HG03196 (cell line): Measurements from ENCODE around the gene ADAMTS19.
"Not testable (repeated sequence)": the region's sequence is repeated elsewhere in the genome, so short reads cannot be mapped to it uniquely, and the experiment has no call there.

Source experiments
- ATAC-seq: cut with Tn5 transposase; IDR thresholded peaks from one replicate; pipeline ENCODE4 v1.9.1; 2021; ENCODE audit not compliant: unreplicated experiment

ADAMTS19 gene

GRCh38 chr5:129591508-129592160 is 131.5 kb downstream of the ADAMTS19 start:
- no peak for ATAC-seq

DNA sequence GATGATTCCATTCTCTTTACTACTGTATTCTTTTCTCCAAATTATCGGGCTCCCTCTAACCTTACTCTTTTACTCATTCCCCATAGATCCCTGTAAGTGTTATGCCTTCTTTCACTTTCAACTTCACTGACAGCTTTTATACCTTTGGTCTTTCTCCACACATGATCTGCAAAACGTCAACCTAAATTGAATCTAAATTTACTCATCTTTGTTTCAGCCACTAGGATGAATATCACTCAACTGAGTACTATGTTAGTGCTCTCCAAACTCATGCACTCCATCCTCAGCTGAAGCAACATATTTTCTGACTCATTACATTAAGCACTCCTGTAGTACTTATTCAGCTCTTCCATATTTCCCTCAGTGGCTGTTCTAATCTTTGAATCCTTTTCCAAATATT is 133.4 kb downstream of the ADAMTS19 start:
- ATAC-seq: no peak

- ATAC-seq: no peak
Measured at GRCh38 chr5:129601576-129601975, 141.5 kb downstream of the ADAMTS19 start.

DNA sequence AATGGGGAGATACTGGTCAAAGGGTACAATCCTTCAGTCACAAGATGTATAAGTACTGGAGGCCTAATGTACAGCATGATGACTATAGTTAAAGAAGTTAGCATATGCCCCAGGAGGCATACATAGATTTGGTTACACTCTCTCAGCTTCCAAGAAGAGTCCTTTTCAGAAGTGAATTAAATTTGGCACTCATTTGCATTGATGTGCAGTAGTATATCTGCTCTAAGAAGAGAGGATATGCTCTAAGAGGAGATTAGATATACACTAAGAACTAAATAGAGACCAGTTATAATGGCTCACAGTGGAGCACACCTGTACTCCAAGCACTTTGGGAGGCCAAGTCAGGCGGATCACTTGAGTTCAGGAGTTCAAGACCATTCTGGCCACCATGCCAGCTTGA is 148.3 kb downstream of the ADAMTS19 start:
- ATAC-seq: no peak

DNA sequence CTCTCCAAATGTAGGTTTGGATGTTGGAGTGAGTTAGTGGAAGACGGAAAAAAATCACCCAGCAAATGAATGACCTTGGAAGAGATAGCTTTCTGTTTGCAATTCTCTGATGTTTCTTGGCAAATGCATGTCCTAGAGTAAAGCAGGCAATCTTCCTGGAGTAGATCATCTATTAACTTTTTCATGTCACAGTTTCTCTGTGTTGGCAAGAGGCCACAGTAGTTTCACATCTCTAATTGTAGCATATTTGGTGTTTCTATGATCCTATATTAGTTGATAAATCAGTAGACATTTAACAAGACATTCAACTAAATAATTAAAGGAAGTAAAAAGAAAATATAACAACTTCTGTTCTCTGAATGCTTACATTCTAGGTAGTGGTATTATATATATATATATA is 149.6 kb downstream of the ADAMTS19 start:
- peak; percentile 89 for ATAC-seq

DNA sequence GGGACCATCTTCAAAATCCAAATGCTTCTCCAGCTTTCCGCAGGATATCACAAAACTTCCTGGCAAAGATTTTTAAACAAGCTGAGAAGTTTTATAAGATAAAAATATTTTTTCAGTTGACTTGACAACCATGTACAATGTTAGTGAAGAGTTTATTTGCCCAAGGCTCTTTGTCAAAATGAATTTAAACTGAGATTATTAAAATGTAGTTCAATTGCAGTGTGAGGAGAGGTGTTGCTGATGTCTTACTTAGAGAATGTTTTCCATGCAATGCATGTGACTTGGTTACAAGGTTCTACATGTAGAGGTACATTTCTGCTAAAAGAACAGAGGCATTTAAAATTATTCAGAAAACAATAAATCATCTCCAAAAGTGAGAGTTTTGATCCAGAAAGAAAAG is 156.4 kb downstream of the ADAMTS19 start:
- ATAC-seq: no peak

DNA sequence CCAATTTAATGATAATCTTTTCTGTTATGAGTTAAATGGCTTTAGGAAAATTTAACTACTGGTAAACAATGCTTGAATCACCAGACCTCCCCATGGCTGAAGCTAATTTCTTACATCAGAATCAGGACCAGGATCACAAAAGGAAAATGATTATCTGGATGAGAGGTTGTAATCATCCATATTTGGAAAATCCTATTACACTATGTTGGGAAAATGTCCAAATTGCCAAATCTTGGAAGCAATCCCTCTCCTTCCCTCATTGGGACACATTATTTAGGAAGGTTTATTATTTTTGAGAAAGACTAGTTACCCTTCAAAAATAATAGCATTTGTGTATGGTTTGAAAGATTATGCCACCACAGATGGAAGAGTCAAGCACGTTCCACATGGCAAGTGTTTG is 157.1 kb downstream of the ADAMTS19 start:
- ATAC-seq: no peak

DNA sequence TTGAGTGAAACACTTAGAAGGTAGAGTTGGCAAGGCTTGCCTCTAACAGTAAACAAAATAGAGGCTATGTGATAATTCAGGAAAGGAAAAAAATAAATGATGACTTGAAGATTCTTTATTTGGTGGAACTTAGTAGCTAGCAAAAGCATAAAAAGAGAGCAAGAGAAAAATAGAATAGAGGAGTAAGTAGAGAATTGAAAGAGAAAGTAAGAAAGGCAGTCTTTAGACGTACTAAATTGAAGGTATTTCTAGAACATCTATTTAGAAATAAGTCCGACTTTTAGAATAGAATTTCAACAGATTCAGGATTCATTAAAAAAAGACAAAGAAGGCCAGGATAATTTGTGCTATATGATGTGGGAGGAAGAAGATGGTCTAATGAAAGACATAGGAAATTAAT is 159.7 kb downstream of the ADAMTS19 start:
- ATAC-seq: no peak

DNA sequence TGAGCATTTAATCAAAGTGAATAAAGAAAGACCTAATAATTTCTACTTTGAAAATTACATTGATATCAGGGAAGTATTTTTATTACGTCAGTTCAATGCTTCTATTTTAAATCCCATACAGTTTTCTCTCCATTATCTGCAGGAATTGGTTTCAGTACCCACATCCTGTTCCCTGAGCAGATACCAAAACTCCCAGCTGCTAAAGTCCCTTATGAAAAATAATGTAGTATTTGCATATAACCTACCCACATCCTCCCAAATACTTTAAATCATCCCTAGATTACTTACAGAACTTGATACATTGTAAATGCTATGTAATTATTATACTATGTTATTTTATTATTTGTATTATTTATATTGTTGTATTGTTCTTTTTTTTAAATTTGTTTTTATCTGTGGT is 162.4 kb downstream of the ADAMTS19 start:
- ATAC-seq: no peak

GRCh38 chr5:129629575-129629974 is 169.5 kb downstream of the ADAMTS19 start:
- ATAC-seq: no peak

- no peak for ATAC-seq
Measured at GRCh38 chr5:129630101-129630500, 170.0 kb downstream of the ADAMTS19 start.

DNA sequence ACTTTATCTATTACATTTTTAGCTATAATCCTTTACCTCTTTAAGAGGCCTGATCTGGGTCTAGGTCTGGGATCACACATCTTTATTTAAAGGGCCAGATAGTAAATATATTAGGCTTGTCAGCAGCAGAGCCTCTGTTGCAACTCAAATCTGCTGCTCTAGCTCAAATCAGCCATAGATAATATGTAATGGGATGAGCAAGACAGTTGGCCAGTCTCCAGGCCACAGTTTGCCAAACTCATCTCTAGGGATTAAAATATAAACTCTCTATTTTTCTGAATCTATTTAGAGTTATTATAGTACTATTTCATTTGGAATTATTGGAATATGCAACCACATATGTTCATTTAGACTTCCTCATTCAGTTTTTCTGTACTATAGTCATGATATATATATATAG is 171.9 kb downstream of the ADAMTS19 start:
- no peak for ATAC-seq

GRCh38 chr5:129637501-129637900 is 177.4 kb downstream of the ADAMTS19 start:
- not testable (repeated sequence) for ATAC-seq

DNA sequence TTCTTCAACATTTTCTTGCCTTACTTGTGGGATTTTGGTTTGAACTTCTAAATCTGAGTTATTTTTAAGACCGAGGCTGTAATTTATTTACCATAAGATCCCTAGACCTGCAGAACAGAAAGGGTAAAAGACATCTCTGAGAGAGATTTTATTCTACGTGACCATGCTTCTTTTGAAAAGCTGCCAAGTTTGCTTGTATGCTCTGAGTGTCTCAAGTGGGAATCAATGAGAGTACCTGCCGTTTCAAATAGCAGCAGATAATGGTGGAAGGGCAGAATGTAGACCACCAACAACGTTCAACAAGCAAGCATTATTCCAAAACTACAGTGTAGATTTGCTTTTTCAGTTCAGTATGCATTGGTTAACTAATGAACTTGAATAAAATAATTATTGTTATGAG is 179.2 kb downstream of the ADAMTS19 start:
- ATAC-seq: no peak

DNA sequence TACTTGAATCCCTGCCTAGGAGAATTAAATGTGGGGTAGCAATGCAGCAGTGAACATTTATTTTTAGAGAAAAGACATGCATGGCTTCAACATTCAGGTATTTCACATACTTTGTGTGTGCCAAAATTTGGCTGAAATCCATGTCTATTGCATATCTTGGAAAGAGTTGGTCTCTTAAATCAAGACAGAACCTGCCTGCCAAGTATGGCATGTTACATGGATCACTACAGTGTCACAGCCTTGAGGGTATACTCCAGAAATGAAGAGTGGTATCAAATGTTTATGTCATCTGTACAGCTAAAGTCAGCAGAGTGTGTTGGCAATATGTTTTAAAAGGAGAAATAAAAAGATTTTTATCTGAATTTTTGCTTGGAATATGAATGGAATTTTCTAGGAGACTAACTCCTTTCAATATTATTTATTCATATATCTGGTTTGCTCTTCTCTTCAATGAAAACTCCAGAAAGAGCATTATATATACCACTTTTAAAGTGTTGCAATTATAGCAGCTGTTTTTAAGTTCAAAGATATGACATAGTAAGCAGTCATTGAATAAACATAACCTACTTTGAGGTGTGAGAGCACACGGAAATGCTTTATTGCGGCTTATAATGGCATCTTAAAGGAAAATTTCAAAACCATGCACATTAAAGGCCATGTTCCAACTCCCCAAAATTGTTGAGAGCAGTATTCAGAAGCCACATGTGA is 192.4 kb downstream of the ADAMTS19 start:
- no peak for ATAC-seq

- no peak for ATAC-seq
Measured at GRCh38 chr5:129653057-129653375, 192.9 kb downstream of the ADAMTS19 start.

DNA sequence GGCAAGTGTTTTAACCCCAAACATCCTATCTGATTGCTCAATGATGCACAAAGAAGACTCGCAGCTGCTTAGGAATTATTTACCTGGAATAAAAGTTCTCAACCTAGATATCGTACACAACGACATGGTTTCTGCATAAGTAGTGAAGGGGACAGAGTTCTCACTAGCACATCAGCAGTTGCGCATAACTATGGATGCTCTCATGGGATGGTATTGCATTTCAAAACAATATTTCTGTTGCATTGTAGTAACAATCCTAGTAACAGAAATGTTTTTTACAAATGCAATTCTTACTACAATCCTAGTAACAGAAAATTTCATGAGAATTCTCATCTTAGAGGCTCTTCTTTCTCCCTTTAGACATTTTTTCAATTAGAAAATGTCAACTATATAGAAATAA is 193.3 kb downstream of the ADAMTS19 start:
- ATAC-seq: no peak

- no peak for ATAC-seq
Measured at GRCh38 chr5:129656952-129657351, 196.9 kb downstream of the ADAMTS19 start.

DNA sequence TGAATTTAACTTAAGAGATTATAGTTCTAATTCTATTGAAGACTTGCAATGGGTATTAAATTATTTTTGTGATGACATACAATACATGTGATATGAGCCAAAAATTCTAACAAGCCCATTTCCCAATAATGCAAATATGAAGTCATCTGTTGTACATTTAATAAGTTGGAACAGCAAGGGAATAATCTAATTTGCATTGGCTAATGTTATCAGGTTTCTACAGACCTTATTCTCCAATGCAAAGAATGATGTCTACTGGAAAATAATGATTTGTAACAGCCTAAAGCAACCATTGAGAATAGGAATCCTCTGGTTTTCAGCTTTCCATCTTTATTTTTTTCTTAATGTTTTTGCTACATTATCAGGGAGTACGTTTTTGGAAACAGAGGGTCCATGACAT is 198.7 kb downstream of the ADAMTS19 start:
- ATAC-seq: no peak

- ATAC-seq: no peak
Measured at GRCh38 chr5:129661366-129662035, 201.4 kb downstream of the ADAMTS19 start.

DNA sequence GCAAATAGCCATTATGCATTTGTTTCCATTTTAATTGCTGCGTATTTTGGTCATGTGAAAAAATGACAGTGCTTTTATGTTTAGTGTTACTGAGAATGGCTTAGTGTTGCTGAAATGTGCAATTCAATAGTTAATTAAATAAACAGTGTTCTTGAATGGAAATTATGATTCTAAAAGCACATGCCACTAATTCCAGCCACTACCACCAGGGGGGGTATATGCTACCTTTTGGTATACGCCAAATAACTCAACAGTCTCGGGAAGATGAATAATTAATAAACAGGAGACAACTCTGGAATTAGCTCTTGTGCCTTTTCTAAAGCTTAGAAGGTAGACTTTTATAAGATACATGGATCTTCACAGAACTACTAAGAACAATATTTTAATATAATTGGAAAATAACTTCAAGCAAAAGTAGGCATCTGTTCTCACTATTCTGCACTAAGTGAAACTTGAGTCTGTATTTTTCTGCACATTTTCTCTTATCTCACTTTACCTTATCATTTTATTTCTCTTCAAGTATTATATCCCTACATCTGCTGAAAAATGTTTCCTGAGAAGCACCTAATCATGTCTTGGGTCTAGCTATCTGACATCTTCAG is 204.3 kb downstream of the ADAMTS19 start:
- peak; percentile 63 for ATAC-seq

DNA sequence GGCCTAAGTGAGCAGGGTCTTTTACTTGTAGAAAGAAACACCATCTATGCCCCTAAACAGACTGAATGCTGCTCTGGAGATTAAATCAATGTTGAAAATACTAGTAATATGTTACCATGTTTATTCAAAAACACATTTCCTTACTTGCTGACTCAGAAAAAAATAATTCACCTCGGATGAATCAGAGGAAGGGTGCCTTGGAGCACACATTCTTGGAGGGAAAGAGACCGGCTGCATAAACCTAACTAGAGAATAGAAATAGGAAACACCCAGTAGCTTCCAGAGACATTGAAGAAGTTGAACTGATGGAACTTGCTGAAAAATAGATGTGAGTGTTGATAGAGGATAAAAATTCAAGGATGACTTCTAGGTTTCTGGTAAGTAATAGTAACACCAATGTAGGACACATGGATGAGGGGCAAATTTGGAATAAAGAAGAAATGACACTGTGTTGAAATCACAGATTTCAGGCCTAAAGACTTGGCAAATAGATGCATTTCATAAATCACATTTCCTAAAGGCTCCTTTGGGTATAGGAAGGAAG is 210.9 kb downstream of the ADAMTS19 start:
- no peak for ATAC-seq
